Stimulated activated memory B cell treated with anti-CD40 and anti-IgM and Interleukin-4, amounts not matched to agents 10 μg/mL and 1 μg/mL and 100 μg/mL, for 72 hours (primary cell): ENCODE results near the gene ZNF385D.

ENCODE experiments used
- ATAC-seq: fragments of 150-1000 bp; cut with Tn5 transposase; 2 replicates; pipeline ENCODE4 v1.10.0; 2021
- H3K27ac Mint-ChIP-seq: one replicate; pipeline ENCODE4 v1.8.0; 2022; ENCODE audit warnings: mild to moderate bottlenecking, mixed read lengths
- H3K27me3 Mint-ChIP-seq: one replicate; pipeline ENCODE4 v1.8.0; 2022; ENCODE audit warnings: mixed read lengths
- H3K36me3 Mint-ChIP-seq: one replicate; pipeline ENCODE4 v1.8.0; 2022; ENCODE audit warnings: mixed read lengths
- H3K4me1 Mint-ChIP-seq: one replicate; pipeline ENCODE4 v1.8.0; 2022; ENCODE audit warnings: mixed read lengths
- H3K4me3 Mint-ChIP-seq: one replicate; pipeline ENCODE4 v1.8.0; 2022; ENCODE audit warnings: mild to moderate bottlenecking, moderate library complexity, mixed read lengths
- H3K9me3 Mint-ChIP-seq: one replicate; pipeline ENCODE4 v1.8.0; 2022; ENCODE audit warnings: mixed read lengths

The ZNF385D gene

DNA sequence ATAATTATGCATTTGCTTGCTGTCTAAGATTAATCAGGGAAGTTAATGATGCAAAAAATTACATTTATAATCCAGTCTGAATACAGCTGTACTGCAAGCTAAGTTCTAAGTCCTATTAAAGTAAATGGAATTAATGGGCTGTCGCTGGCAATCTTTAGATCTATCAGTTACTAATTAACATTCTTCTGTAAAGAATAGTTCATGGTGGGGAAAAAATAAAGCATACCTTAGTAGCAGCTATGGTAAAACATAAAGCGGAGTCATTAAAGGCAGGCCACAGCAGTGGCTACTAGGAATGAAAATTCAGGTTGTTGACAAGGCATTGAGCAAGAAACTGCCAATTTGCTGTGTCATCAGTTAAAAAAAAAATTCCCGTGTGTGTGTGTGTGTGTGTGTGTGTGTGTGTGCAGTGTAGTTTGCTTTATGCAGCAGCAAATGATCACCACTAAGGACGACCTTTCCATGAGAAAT lies 129.8 kb downstream of the ZNF385D start:
- Mint-ChIP-seq H3K27me3 (no peaks in the 10 kb centered on the region), H3K4me3 (no peak overlapping the region), H3K36me3 (no peaks in the 10 kb centered on the region), H3K4me1 (no peaks in the 10 kb centered on the region), H3K9me3 (no peaks in the 10 kb centered on the region), H3K27ac (no peak overlapping the region)
- no peak for ATAC-seq

DNA sequence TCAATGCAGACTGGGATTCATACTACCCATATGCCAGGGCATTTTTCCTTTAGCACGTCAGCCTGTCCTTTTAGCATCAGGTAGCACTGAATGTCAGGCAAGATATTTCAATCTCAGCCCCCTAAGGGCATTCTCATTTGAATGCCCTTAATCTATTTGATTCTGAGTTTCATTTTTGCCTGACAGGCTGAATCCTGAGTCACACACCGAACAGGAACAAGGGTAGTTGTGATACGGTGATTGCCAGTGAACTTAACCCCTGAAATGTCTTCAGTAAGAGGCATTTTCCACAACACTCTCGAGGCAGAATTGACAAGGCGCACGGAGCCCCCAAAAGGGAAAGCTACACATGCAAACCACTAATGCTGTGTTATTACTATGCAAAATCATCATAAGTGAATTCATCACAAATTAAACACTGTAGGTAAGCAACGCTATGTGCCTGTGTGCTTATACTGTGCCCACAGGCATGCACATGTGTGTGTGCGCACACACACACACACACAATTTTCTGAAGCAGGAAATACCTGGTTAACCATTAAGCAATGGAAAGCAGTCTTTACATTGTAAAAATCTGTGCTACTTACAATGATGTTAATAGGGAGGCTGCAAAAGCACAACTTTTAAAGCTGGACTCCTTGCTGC lies 130.4 kb downstream of the ZNF385D start:
- Mint-ChIP-seq H3K4me1 (no peaks in the 10 kb centered on the region), H3K27ac (no peak overlapping the region), H3K4me3 (no peak overlapping the region), H3K27me3 (no peaks in the 10 kb centered on the region), H3K9me3 (no peaks in the 10 kb centered on the region), H3K36me3 (no peaks in the 10 kb centered on the region)
- no peak for ATAC-seq

- no peaks in the 10 kb centered on the region for H3K27me3 Mint-ChIP-seq
- no peak overlapping the region for H3K27ac Mint-ChIP-seq
- H3K36me3 Mint-ChIP-seq, result no peaks in the 10 kb centered on the region
- H3K4me3 Mint-ChIP-seq, result no peak overlapping the region
- H3K4me1 Mint-ChIP-seq, result no peaks in the 10 kb centered on the region
- H3K9me3 Mint-ChIP-seq, result no peaks in the 10 kb centered on the region
- ATAC-seq, result no peak
Measured at GRCh38 chr3:21618695-21619094, 132.3 kb downstream of the ZNF385D start.

GRCh38 chr3:21613372-21614070 lies 137.5 kb downstream of the ZNF385D start:
- Mint-ChIP-seq H3K4me1 (no peaks in the 10 kb centered on the region), H3K9me3 (no peaks in the 10 kb centered on the region), H3K4me3 (no peak overlapping the region), H3K27me3 (no peaks in the 10 kb centered on the region), H3K27ac (no peak overlapping the region), H3K36me3 (no peaks in the 10 kb centered on the region)
- ATAC-seq, result no peak

DNA sequence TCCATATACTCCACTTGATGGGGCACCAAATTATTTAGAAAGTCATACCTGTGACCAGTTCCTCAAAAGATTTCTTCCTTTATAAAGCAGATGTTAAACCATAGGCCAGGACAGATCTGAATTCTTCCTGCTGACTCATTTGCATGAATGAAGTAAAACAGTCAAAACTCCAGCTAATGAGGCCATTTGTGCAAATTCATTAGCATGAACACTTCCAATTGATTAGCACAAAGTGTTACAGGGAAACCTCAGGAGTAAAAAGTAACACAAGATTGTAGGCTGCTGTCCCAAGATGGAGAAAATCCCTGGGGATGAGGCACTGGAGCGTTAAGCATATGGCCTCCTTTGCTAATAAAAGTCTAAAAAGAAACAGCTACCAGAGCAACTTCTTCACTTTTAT lies 149.8 kb downstream of the ZNF385D start:
- no peak for ATAC-seq
- Mint-ChIP-seq H3K27me3 (no peaks in the 10 kb centered on the region), H3K4me1 (no peaks in the 10 kb centered on the region), H3K9me3 (peaks cover 9% of the 10 kb centered on the region), H3K36me3 (no peaks in the 10 kb centered on the region), H3K4me3 (no peak overlapping the region), H3K27ac (no peak overlapping the region)

DNA sequence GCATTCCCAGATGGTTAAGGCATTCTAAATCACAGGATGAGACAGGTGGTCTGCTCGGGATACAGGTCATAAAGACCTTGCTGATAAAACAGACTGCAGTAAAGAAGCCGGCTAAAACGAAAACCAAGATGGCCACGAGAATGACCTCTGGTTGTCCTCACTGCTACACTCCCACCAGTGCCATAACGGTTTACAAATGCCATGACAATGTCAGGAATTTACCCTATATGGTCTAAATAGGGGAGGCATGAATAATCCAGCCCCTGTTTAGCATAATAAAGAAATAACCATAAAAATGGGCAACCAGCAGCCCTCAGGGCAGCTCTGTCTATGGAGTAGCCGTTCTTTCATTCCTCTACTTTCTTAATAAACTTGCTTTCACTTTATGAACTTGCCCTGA lies 151.1 kb downstream of the ZNF385D start:
- Mint-ChIP-seq H3K4me1 (no peaks in the 10 kb centered on the region), H3K9me3 (peaks cover 9% of the 10 kb centered on the region), H3K27me3 (no peaks in the 10 kb centered on the region), H3K36me3 (no peaks in the 10 kb centered on the region), H3K4me3 (no peak overlapping the region), H3K27ac (no peak overlapping the region)
- no peak for ATAC-seq

DNA sequence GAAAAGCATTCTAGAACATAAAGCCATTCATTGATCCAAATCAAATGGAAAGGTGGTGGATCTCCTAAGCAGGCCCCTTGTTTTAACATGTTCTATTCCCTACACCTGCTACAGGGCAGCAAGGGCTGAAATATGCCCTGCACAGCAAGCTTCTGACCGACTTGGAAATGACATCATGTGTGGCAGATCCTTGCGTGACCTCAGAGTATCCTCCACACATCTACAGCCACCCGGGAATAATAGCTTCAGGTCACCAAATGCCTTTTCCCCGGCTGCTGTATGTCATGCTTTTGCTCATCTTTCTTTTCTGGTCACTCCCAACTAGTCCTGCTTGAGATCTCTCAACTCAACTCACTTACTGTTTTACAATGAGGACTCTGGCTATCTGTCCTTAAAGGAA lies 158.2 kb downstream of the ZNF385D start:
- Mint-ChIP-seq H3K27ac (no peak overlapping the region), H3K4me1 (no peaks in the 10 kb centered on the region), H3K27me3 (no peaks in the 10 kb centered on the region), H3K36me3 (no peaks in the 10 kb centered on the region), H3K4me3 (no peak overlapping the region), H3K9me3 (no peaks in the 10 kb centered on the region)
- peak; percentile 31 for ATAC-seq

GRCh38 chr3:21587894-21588293 lies 163.1 kb downstream of the ZNF385D start:
- Mint-ChIP-seq H3K4me1 (no peaks in the 10 kb centered on the region), H3K9me3 (no peaks in the 10 kb centered on the region)

DNA sequence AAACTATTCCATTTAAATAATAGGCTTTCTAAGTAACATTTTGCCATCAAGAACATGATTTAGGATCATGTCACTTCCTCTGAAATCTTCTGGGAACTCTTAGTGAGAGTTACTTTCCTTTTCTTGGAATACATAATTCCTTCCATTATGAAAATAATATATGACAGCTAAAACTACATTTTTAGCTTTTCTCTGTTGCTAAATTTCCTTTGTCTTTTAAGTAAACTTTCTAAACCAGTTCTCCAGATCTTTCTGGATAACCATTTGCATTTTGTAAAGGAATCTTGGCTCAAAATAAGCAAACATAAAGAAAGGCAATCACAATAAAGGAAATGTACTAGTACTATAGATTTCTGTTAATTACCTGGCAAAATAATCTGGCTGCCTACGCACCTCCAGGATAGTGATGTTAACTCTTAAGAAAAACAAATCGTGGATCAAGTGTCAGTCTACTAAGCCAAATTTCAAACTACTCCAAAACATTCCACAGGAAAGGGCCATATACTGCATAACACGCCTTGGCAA lies 165.7 kb downstream of the ZNF385D start:
- no peaks in the 10 kb centered on the region for H3K27me3 Mint-ChIP-seq
- H3K4me1 Mint-ChIP-seq, result no peaks in the 10 kb centered on the region
- no peak overlapping the region for H3K27ac Mint-ChIP-seq
- H3K9me3 Mint-ChIP-seq, result no peaks in the 10 kb centered on the region
- H3K4me3 Mint-ChIP-seq, result no peak overlapping the region
- no peaks in the 10 kb centered on the region for H3K36me3 Mint-ChIP-seq
- no peak for ATAC-seq

More at GRCh38 chr3:21587894-21588293, 163.1 kb downstream of the ZNF385D start:
- no peaks in the 10 kb centered on the region for H3K27me3 Mint-ChIP-seq
- no peak overlapping the region for H3K4me3 Mint-ChIP-seq
- no peak for ATAC-seq
- no peaks in the 10 kb centered on the region for H3K36me3 Mint-ChIP-seq
- H3K27ac Mint-ChIP-seq, result no peak overlapping the region

DNA sequence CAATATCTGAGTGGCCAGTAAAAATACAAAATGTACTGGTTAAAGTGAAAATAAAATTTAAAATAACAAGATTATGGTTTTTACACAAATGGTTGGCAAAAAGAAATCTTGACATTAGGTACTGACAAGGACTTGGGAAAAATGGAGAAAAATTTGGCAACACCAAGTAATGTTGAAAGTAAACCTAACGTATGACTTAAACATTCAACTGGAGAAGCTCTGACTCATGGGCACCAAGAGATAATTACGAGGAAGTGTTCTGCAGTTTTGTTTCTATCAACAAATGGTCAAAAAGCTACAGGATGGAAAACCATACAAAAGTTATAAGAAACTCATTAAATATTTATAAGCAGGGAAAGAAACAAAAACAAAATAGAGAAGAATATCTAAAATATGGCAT lies 177.7 kb downstream of the ZNF385D start:
- no peak overlapping the region for H3K4me3 Mint-ChIP-seq
- no peaks in the 10 kb centered on the region for H3K36me3 Mint-ChIP-seq
- no peak overlapping the region for H3K27ac Mint-ChIP-seq
- no peak for ATAC-seq
- H3K27me3 Mint-ChIP-seq, result no peaks in the 10 kb centered on the region
- H3K4me1 Mint-ChIP-seq, result no peaks in the 10 kb centered on the region
- H3K9me3 Mint-ChIP-seq, result no peaks in the 10 kb centered on the region

DNA sequence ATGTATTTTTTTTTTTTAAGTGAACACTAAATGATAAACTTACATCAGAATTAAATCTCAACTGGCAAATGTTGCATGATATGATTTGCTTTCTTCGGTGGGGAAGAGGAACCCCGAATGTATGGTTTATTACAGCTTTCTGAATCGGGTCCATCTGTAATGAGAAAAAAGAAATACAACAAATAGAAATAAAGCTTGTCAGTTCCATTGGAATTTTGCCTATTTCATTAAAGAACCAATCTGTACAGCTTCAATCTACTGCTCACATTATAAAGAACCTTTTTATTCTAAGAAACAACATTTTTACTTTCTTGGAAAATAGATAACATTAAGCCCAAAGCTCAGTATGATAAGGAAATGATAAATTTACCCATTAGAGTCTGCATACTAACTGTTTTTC lies 186.5 kb downstream of the ZNF385D start:
- Mint-ChIP-seq H3K4me3 (no peak overlapping the region), H3K4me1 (no peaks in the 10 kb centered on the region), H3K27me3 (no peaks in the 10 kb centered on the region), H3K36me3 (no peaks in the 10 kb centered on the region), H3K27ac (no peak overlapping the region), H3K9me3 (no peaks in the 10 kb centered on the region)
- ATAC-seq, result no peak

DNA sequence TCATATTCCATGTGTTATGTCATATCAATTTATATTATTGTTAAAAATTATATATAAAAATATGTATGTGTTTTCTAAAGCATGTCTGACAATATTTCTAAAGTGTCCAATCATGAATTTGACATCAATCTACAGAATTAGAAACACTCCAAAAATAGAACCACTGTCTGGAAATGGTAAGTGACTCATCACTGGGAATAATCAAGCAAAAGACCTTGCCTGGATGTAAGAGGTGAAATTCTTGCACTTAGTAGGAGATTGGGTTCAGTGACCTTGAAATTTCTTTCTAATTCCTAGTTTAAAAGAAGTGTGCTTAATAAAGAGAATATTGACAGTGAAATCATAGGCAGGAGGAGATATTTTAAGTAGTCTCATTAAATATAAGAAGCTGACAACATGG lies 188.8 kb downstream of the ZNF385D start:
- H3K4me3 Mint-ChIP-seq, result no peak overlapping the region
- no peaks in the 10 kb centered on the region for H3K27me3 Mint-ChIP-seq
- H3K27ac Mint-ChIP-seq, result no peak overlapping the region
- no peaks in the 10 kb centered on the region for H3K4me1 Mint-ChIP-seq
- H3K36me3 Mint-ChIP-seq, result no peaks in the 10 kb centered on the region
- H3K9me3 Mint-ChIP-seq, result peaks cover 5% of the 10 kb centered on the region
- ATAC-seq, result no peak

- Mint-ChIP-seq H3K36me3 (no peaks in the 10 kb centered on the region), H3K4me3 (no peak overlapping the region), H3K4me1 (no peaks in the 10 kb centered on the region), H3K9me3 (peaks cover 11% of the 10 kb centered on the region), H3K27ac (no peak overlapping the region), H3K27me3 (no peaks in the 10 kb centered on the region)
- no peak for ATAC-seq
Measured at GRCh38 chr3:21561472-21561871, 189.5 kb downstream of the ZNF385D start.

DNA sequence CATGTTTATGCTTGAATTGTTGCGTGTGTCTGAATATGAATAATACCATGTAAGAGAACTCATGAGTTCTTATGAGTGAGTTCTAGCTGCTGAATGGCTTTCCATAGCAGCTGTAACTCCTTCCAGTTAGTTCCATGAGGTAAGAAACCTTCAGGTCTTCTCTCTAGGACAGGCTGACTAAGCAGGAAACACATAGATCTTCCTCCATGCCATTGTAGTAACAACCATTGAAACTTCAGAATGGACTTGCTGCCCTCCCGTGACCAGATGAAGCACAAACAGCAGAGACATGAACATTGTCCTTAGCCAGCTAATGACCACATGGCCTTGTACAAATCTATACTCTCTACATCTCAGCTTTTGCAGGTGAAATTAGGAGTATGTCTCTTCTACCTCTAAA lies 200.0 kb downstream of the ZNF385D start:
- Mint-ChIP-seq H3K9me3 (no peaks in the 10 kb centered on the region), H3K4me1 (no peaks in the 10 kb centered on the region), H3K27ac (no peak overlapping the region), H3K4me3 (no peak overlapping the region), H3K36me3 (no peaks in the 10 kb centered on the region), H3K27me3 (no peaks in the 10 kb centered on the region)
- no peak for ATAC-seq

DNA sequence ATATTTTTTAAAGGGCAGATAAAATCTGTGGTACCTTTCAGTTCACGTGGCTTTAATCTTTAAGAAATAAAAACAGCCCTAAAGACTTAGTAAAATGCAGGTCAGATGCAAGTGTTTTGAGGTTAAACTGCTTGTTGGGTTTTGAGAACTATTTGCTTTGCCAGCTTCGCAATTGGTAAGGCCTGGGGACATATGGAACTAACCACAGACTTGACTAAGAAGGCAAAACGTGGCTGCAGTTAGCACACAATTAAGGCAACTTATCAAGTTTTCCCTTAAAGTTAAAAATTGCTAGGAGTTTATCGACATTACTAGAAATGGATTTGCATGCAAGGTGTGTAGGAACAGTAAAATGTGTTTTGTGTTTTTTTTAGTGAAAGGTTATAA lies 206.9 kb downstream of the ZNF385D start:
- Mint-ChIP-seq H3K27me3 (no peaks in the 10 kb centered on the region), H3K4me3 (no peak overlapping the region), H3K36me3 (no peaks in the 10 kb centered on the region), H3K4me1 (no peaks in the 10 kb centered on the region), H3K27ac (no peak overlapping the region), H3K9me3 (peaks cover 3% of the 10 kb centered on the region)
- no peak for ATAC-seq

- H3K27me3 Mint-ChIP-seq, result no peaks in the 10 kb centered on the region
- no peaks in the 10 kb centered on the region for H3K36me3 Mint-ChIP-seq
- peaks cover 3% of the 10 kb centered on the region for H3K9me3 Mint-ChIP-seq
- ATAC-seq, result no peak
- H3K4me1 Mint-ChIP-seq, result no peaks in the 10 kb centered on the region
- no peak overlapping the region for H3K4me3 Mint-ChIP-seq
- no peak overlapping the region for H3K27ac Mint-ChIP-seq
Measured at GRCh38 chr3:21543380-21544075, 207.5 kb downstream of the ZNF385D start.
